Uterus (tissue), 2 donors: ENCODE measurements around the gene CLEC4E.

Experiments
- POLR2A ChIP-seq, 2 donors: fragments of 450-650 bp; IDR thresholded peaks; one replicate each; pipeline ENCODE4 v1.6.1; 2016; ENCODE audit warnings: antibody characterized with exemption in 2 of 2, mild to moderate bottlenecking in 1 of 2, moderate library complexity in 1 of 2
- TF ChIP-seq, protein P1 (sequence below), 4 experiments: fragments of 200-600 bp in 2 of 4; fragments of 450-650 bp in 2 of 4; sonication (generic) in 2 of 4; IDR thresholded peaks; one replicate each; pipeline ENCODE4 v1.5.1; 2016 to 2019; ENCODE audit warnings: antibody characterized with exemption in 4 of 4, mild to moderate bottlenecking in 2 of 4, moderate library complexity in 1 of 4

DNA sequence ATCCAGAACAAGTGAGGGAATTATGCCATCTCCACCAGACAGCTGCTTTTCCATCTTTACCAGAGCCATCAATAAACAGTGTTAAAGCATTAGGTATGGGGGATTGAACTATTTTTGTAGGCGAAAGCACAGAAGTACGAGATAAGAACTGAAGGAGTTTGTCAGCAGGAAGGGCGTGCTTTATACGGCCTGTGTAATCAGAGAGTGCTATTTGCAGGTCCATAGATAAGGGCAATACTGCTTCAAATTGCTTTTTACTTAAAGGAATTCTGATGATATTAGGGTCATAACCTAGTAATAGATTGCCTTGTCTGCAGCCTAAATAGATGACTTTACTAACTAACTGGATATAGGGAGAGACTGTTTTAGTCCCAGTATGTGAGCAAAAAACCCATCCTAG lies 20.3 kb upstream of the CLEC4E start:
- TF ChIP-seq, protein P1, sequence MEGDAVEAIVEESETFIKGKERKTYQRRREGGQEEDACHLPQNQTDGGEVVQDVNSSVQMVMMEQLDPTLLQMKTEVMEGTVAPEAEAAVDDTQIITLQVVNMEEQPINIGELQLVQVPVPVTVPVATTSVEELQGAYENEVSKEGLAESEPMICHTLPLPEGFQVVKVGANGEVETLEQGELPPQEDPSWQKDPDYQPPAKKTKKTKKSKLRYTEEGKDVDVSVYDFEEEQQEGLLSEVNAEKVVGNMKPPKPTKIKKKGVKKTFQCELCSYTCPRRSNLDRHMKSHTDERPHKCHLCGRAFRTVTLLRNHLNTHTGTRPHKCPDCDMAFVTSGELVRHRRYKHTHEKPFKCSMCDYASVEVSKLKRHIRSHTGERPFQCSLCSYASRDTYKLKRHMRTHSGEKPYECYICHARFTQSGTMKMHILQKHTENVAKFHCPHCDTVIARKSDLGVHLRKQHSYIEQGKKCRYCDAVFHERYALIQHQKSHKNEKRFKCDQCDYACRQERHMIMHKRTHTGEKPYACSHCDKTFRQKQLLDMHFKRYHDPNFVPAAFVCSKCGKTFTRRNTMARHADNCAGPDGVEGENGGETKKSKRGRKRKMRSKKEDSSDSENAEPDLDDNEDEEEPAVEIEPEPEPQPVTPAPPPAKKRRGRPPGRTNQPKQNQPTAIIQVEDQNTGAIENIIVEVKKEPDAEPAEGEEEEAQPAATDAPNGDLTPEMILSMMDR (IDR thresholded peaks at IDR 0.05) = no peak
- no peak for TF ChIP-seq POLR2A (IDR thresholded peaks at IDR 0.05)
